ENCODE results near the gene PTPRH.

DNA sequence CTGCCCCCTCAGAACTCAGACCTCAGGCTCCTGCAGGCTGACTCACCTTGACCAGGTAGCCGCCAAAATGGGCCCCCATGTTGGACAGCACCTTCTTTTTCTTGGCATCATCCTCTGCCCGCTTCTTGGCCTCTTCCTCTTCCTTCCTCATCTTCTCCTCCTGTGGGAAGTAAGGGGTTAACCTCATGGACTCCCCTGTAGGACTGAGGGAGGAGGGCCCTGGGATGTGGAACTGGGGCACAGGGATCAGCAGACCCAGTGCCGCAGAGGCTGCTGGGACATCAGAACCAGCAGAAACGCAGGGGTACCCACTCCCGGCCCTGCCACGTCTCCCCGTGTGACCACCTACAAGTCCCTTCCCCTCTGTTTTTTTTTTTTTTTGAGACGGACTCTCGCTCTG lies 71.4 kb downstream of the PTPRH start:
- TF ChIP-seq GATA2 (IDR thresholded peaks at IDR 0.05; ENCODE audit: low read depth, low read length) = no peak
- no peak for TF ChIP-seq GATA3 (IDR thresholded peaks at IDR 0.05; ENCODE audit: low read depth, low read length)

Measured in SH-SY5Y (cell line).